Vagina (tissue), 2 donors: ENCODE data around the gene EHBP1L1.

Experiments
- CTCF ChIP-seq, 3 experiments: fragments of 450-650 bp in 2 of 3; fragments of 200-600 bp in 1 of 3; sonication (generic) in 1 of 3; IDR thresholded peaks; one replicate each; pipeline ENCODE4 v1.5.1; 2017 to 2019; ENCODE audit warnings: antibody characterized with exemption in 3 of 3, mild to moderate bottlenecking in 2 of 3, moderate library complexity in 2 of 3
- POLR2A ChIP-seq, 2 donors: fragments of 450-650 bp; IDR thresholded peaks; one replicate each; pipeline ENCODE4 v1.6.1; 2017; ENCODE audit warnings: antibody characterized with exemption in 2 of 2, mild to moderate bottlenecking in 2 of 2, moderate library complexity in 2 of 2

- TF ChIP-seq CTCF (IDR thresholded peaks at IDR 0.05), result no peak
- no peak for TF ChIP-seq POLR2A (IDR thresholded peaks at IDR 0.05)
These were observed 35.3 kb downstream of the EHBP1L1 start for GRCh38 chr11:65611028-65611757.
